H9 (cell line): ENCODE measurements around the gene NHERF2. TPM values are rescaled to one million over a fixed set of nuclear protein-coding genes. Genes with fewer than 3 reads are reported as not detected.

ENCODE experiments used
- DNase-seq: peaks from one replicate; pipeline ENCODE4 v3.0.0-alpha.2; 2017
- H2AFZ ChIP-seq: one replicate; pipeline ENCODE4 v1.6.1; 2013; ENCODE audit warnings: mild to moderate bottlenecking, low read length, control low read depth, moderate library complexity
- H2AK5ac ChIP-seq: 2 replicates; pipeline ENCODE4 v1.6.1; 2013; ENCODE audit warnings: low read length, control low read depth, mixed read lengths; ENCODE audit not compliant: insufficient read length
- H2BK120ac ChIP-seq: one replicate; pipeline ENCODE4 v1.6.1; 2013; ENCODE audit warnings: low read depth, mild to moderate bottlenecking, low read length, control low read depth, inconsistent platforms; ENCODE audit not compliant: poor library complexity, severe bottlenecking
- H2BK12ac ChIP-seq: 2 replicates; pipeline ENCODE4 v1.6.1; 2013; ENCODE audit warnings: low read length, control low read depth, mixed read lengths, low read depth; ENCODE audit not compliant: insufficient read length
- H2BK15ac ChIP-seq: 2 replicates; pipeline ENCODE4 v1.6.1; 2013; ENCODE audit warnings: low read depth, low read length, control low read depth
- H2BK20ac ChIP-seq: one replicate; pipeline ENCODE4 v1.6.1; 2013; ENCODE audit warnings: low read depth, mild to moderate bottlenecking, low read length, control low read depth, inconsistent platforms; ENCODE audit not compliant: poor library complexity, severe bottlenecking
- H2BK5ac ChIP-seq: 2 replicates; pipeline ENCODE4 v1.6.1; 2013; ENCODE audit warnings: low read length, control low read depth, mixed read lengths; ENCODE audit not compliant: insufficient read length
- H3K14ac ChIP-seq: 2 replicates; pipeline ENCODE4 v1.6.1; 2013; ENCODE audit warnings: low read length, control low read depth; ENCODE audit not compliant: insufficient read depth
- H3K18ac ChIP-seq: 2 replicates; pipeline ENCODE4 v1.6.1; 2013; ENCODE audit warnings: low read depth, mild to moderate bottlenecking, mixed read lengths, low read length, control low read depth; ENCODE audit not compliant: insufficient read length
- H3K23ac ChIP-seq: 2 replicates; pipeline ENCODE4 v1.6.1; 2013; ENCODE audit warnings: low read length, control low read depth, mixed read lengths, low read depth; ENCODE audit not compliant: insufficient read length
- H3K23me2 ChIP-seq: 2 replicates; pipeline ENCODE4 v1.6.1; 2013; ENCODE audit warnings: low read depth, mild to moderate bottlenecking, mixed read lengths, low read length, control low read depth; ENCODE audit not compliant: insufficient read length, poor library complexity, severe bottlenecking
- H3K27ac ChIP-seq: 2 replicates; pipeline ENCODE4 v1.5.1; 2013; ENCODE audit warnings: low read length, control low read depth, mixed read lengths, low read depth; ENCODE audit not compliant: insufficient read length
- H3K27me3 ChIP-seq: 2 replicates; pipeline ENCODE4 v1.6.1; 2013; ENCODE audit warnings: low read length, control low read depth, inconsistent platforms; ENCODE audit not compliant: insufficient read depth
- H3K4ac ChIP-seq: 2 replicates; pipeline ENCODE4 v1.6.1; 2013; ENCODE audit warnings: low read depth, mild to moderate bottlenecking, control low read depth, inconsistent platforms, low read length, moderate library complexity
- H3K4me1 ChIP-seq: 2 replicates; pipeline ENCODE4 v1.6.1; 2013; ENCODE audit warnings: low read length, control low read depth, inconsistent platforms; ENCODE audit not compliant: insufficient read depth
- H3K4me2 ChIP-seq: 2 replicates; pipeline ENCODE4 v1.6.1; 2013; ENCODE audit warnings: low read length, control low read depth, mixed read lengths; ENCODE audit not compliant: insufficient read length, insufficient read depth
- H3K56ac ChIP-seq: 2 replicates; pipeline ENCODE4 v1.6.1; 2013; ENCODE audit warnings: low read depth, mild to moderate bottlenecking, mixed read lengths, low read length, control low read depth; ENCODE audit not compliant: insufficient read length
- H3K79me1 ChIP-seq: 2 replicates; pipeline ENCODE4 v1.6.1; 2013; ENCODE audit warnings: low read depth, mild to moderate bottlenecking, moderate library complexity, low read length, control low read depth, inconsistent platforms; ENCODE audit not compliant: insufficient read depth, poor library complexity, severe bottlenecking
- H3K79me2 ChIP-seq: 2 replicates; pipeline ENCODE4 v1.6.1; 2013; ENCODE audit warnings: low read length, control low read depth, inconsistent platforms; ENCODE audit not compliant: insufficient read depth
- H3K9ac ChIP-seq: 2 replicates; pipeline ENCODE4 v1.6.1; 2013; ENCODE audit warnings: low read length, control low read depth, mixed read lengths; ENCODE audit not compliant: insufficient read length; ENCODE audit errors: extremely low read depth
- H3K9me3 ChIP-seq: one replicate; pipeline ENCODE4 v1.6.1; 2013; ENCODE audit warnings: low read depth, low read length, inconsistent platforms; ENCODE audit not compliant: control insufficient read depth
- H3T11ph ChIP-seq: one replicate; pipeline ENCODE4 v1.6.1; 2013; ENCODE audit warnings: mild to moderate bottlenecking, low read length, control low read depth, inconsistent platforms
- H4K20me1 ChIP-seq: one replicate; pipeline ENCODE4 v1.6.1; 2013; ENCODE audit not compliant: control insufficient read depth, insufficient read length, insufficient read depth
- H4K5ac ChIP-seq: 2 replicates; pipeline ENCODE4 v1.6.1; 2013; ENCODE audit warnings: low read depth, mild to moderate bottlenecking, mixed read lengths, low read length, control low read depth; ENCODE audit not compliant: insufficient read length
- H4K8ac ChIP-seq: replicated peaks from 2 replicates; pipeline ENCODE4 v1.6.1; 2013; ENCODE audit warnings: low read length, control low read depth, mixed read lengths, low read depth; ENCODE audit not compliant: insufficient read length
- H4K91ac ChIP-seq: 2 replicates; pipeline ENCODE4 v1.6.1; 2013; ENCODE audit warnings: low read depth, mild to moderate bottlenecking, moderate library complexity, mixed read lengths, low read length, control low read depth; ENCODE audit not compliant: insufficient read length
- H3K27ac Mint-ChIP-seq, 3 experiments: 2 replicates in 2 of 3; 3 replicates in 1 of 3; pipeline ENCODE4 v1.8.0; 2020 to 2021; ENCODE audit warnings: mixed read lengths in 3 of 3, mild to moderate bottlenecking in 1 of 3, moderate library complexity in 1 of 3
- H3K27me3 Mint-ChIP-seq: 2 replicates; pipeline ENCODE4 v1.8.0; 2021; ENCODE audit warnings: low read depth, mild to moderate bottlenecking, moderate library complexity, mixed read lengths
- H3K36me3 Mint-ChIP-seq, 3 experiments: 2 replicates in 2 of 3; 3 replicates in 1 of 3; pipeline ENCODE4 v1.8.0; 2020 to 2021; ENCODE audit warnings: low read depth in 3 of 3, mixed read lengths in 3 of 3; ENCODE audit not compliant: insufficient read depth in 1 of 3
- H3K4me1 Mint-ChIP-seq, 2 experiments: 2 replicates each; pipeline ENCODE4 v1.8.0; 2020; ENCODE audit warnings: mixed read lengths in 2 of 2
- H3K4me3 Mint-ChIP-seq, 2 experiments: 2 replicates in 1 of 2; 3 replicates in 1 of 2; pipeline ENCODE4 v1.8.0; 2020 to 2021; ENCODE audit warnings: mild to moderate bottlenecking in 2 of 2, mixed read lengths in 2 of 2, moderate library complexity in 1 of 2
- H3K9me3 Mint-ChIP-seq, 2 experiments: 2 replicates in 1 of 2; 3 replicates in 1 of 2; pipeline ENCODE4 v1.8.0; 2020; ENCODE audit warnings: mild to moderate bottlenecking in 2 of 2, mixed read lengths in 2 of 2, moderate library complexity in 1 of 2
- WGBS: extraction: QIAGEN DNeasy Blood & Tissue Kit; methylation state at CpG from one replicate; pipeline ENCODE4 v1.1.7; 2013; ENCODE audit warnings: missing lambda C conversion rate, low lambda C conversion rate, mixed read lengths; ENCODE audit not compliant: insufficient read length; ENCODE audit errors: extremely low coverage; 5-methylcytosine and 5-hydroxymethylcytosine counted together
- total RNA-seq: library from RNA; stranded (reverse); gene quantifications from 2 replicates; pipeline ENCODE4 v1.2.1, GENCODE V29; 2021
- TF ChIP-seq, protein P1 (sequence below): fragments of 200-600 bp; sonication (generic); conservative IDR thresholded peaks from 3 replicates; pipeline ENCODE4 v1.8.0; 2021; ENCODE audit warnings: antibody characterized with exemption, mild to moderate bottlenecking

Gene NHERF2
- total RNA-seq, 1 experiment from 2014 or later, result 15.3 TPM

- Histone ChIP-seq H3K9ac (no peak overlapping the region), H3K4ac (no peak overlapping the region), H4K8ac (no peak overlapping the region), H2BK12ac (no peak overlapping the region), H3K27me3 (no peaks in the 10 kb centered on the region), H3K4me1 (no peaks in the 10 kb centered on the region), H2BK120ac (no peak overlapping the region), H3K27ac (no peak overlapping the region), H3K18ac (no peak overlapping the region), H3K9me3 (no peaks in the 10 kb centered on the region), H2BK5ac (no peak overlapping the region), H2AK5ac (no peak overlapping the region), H4K91ac (no peak overlapping the region), H2AFZ (no peak overlapping the region), H3K23me2 (no peaks in the 10 kb centered on the region), H3K4me2 (no peak overlapping the region), H3K23ac (no peak overlapping the region), H3K79me2 (no peaks in the 10 kb centered on the region), H2BK20ac (no peak overlapping the region), H4K20me1 (no peaks in the 10 kb centered on the region), H3K56ac (no peak overlapping the region), H3K79me1 (no peaks in the 10 kb centered on the region), H3T11ph (no peak overlapping the region), H3K14ac (no peak overlapping the region), H2BK15ac (no peak overlapping the region), H4K5ac (no peak overlapping the region)
- Mint-ChIP-seq H3K27ac (peak overlapping the region in 1 of 3 experiments; percentile 15; a peak in 1 of 7 replicates), H3K9me3 (no peaks in the 10 kb centered on the region), H3K36me3 (peaks cover 18 to 48% (median 44%) of the 10 kb centered on the region in 3 experiments), H3K27me3 (peaks cover 7% of the 10 kb centered on the region; the same call in 1 of the 2 replicates), H3K4me1 (no peaks in the 10 kb centered on the region), H3K4me3 (no peak overlapping the region)
- TF ChIP-seq, protein P1, sequence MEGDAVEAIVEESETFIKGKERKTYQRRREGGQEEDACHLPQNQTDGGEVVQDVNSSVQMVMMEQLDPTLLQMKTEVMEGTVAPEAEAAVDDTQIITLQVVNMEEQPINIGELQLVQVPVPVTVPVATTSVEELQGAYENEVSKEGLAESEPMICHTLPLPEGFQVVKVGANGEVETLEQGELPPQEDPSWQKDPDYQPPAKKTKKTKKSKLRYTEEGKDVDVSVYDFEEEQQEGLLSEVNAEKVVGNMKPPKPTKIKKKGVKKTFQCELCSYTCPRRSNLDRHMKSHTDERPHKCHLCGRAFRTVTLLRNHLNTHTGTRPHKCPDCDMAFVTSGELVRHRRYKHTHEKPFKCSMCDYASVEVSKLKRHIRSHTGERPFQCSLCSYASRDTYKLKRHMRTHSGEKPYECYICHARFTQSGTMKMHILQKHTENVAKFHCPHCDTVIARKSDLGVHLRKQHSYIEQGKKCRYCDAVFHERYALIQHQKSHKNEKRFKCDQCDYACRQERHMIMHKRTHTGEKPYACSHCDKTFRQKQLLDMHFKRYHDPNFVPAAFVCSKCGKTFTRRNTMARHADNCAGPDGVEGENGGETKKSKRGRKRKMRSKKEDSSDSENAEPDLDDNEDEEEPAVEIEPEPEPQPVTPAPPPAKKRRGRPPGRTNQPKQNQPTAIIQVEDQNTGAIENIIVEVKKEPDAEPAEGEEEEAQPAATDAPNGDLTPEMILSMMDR, result no peak
- whole genome bisulfite sequencing, result no CpG with 5 or more reads among the region's 26 CpGs
- DNase-seq, result no peak
Measured at GRCh38 chr16:1997494-1998359, 29.0 kb upstream of the NHERF2 start.
